ENCODE results near the gene SCNN1A. TPM values are rescaled to one million over a fixed set of nuclear protein-coding genes. Genes with fewer than 3 reads are reported as not detected.
"Not testable (repeated sequence)": the region's sequence is repeated elsewhere in the genome, so short reads cannot be mapped to it uniquely, and the experiment has no call there.

The SCNN1A gene
- total and polyA plus RNA-seq, 5 donors from 2014 or later = 0.09 to 0.86 (median 0.23) TPM

DNA sequence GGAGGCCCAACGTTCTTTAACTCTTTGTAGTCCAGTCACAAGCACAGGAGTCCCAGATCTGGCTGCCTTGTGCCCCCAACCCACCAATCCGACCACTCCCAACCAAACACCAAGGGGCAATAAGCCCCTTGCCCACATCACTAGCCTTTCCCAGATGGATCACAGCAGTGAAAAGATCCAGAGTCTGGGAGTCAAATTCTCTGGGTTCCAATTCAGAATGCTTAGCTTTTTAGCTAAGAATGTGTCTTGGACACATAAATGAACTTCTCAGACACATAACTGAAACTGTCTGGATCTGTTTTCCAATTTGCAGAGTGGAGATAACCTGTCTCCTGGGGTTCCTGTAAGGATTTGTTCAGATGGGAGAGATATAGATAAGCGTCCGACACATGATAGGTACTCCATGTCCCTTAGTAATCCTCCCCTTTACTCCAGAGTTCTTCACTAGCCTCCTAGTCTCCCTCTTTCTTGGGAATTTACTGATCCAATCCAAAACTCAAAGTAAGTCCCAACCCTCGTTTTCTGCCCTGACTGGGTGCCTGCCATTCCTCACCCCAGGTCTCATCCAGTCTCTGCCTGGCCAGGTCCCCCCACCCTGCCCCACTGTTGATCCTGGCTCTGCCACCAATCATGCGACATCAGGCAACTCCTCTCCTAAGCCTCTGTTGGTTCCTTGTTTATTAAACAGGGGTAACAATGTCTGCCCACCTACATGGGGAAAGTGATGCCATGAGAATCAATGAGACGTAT is 33.0 kb downstream of the SCNN1A start:
- H3K27ac ChIP-seq (ENCODE audit: insufficient read depth, low read length, poor library complexity, severe bottlenecking) = peak overlapping the region; percentile 90
- H3K9me3 Mint-ChIP-seq = no peaks in the 10 kb centered on the region
- H3K27me3 ChIP-seq (ENCODE audit: control insufficient read depth, insufficient read depth, low read length) = no peaks in the 10 kb centered on the region
- ATAC-seq (ENCODE audit: low read depth in 2 of 2) = no peak
- no peaks in the 10 kb centered on the region for H3K9me3 ChIP-seq (ENCODE audit: control insufficient read depth in 2 of 2, low read length in 2 of 2)
- peak overlapping the region; percentile 94 for H3K4me3 ChIP-seq (ENCODE audit: low read depth, low read length)
- H3K4me3 Mint-ChIP-seq = no peak overlapping the region
- no peaks in the 10 kb centered on the region for H3K36me3 Mint-ChIP-seq
- H3K4me1 ChIP-seq (ENCODE audit: control insufficient read depth, insufficient read depth, low read length, poor library complexity, severe bottlenecking) = peaks cover 60% of the 10 kb centered on the region
- no peak overlapping the region for H3K27ac Mint-ChIP-seq
- peaks cover 2% of the 10 kb centered on the region for H3K36me3 ChIP-seq (ENCODE audit: control insufficient read depth, insufficient read depth, low read length)
- no peaks in the 10 kb centered on the region for H3K27me3 Mint-ChIP-seq
- no peak for DNase-seq
- H3K4me1 Mint-ChIP-seq = peaks cover 5 to 47% (median 28%) of the 10 kb centered on the region in 4 donors

DNA sequence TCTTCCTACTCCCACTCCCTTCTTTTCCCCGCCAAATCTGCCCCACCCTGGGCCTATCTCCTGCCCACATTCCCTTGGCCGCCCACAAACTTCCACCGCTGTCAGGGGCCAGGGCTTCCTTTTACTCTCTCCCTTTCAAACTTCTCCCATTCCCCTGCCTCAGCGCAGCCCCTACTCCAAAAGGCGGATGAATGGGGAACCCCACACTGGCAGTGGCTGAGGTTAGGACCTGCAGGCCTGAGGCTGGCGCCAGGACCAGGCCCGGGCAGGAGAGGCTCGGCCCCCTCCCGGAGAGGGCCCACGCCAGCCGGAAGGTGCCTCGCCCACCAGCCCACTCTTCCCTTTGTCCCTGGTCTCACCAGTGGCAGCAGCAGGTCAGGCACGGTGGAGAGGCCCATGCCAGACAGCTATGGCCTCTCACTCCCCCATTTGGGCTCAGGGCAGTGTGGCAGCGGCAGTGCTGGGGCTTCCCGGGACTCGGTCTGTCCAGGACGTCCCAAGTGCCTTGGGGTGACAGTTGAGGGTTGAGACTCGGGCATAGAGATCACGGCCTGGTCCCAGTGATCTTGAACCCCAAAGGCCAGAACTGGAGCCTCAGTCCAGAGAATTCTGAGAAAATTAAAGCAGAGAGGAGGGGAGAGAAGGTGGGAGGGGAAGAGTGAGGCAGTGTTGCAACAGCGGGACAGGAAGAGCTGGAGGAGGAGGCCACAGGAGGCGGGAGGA is 33.8 kb downstream of the SCNN1A start, which contains the start of gene TNFRSF1A:
Gene TNFRSF1A (minus strand): TSS at position 660 of the 723 bp plus-strand sequence. CDS start 262 bp downstream, at position 398.
- no peak within 1 kb of the TSS for H3K4me3 Mint-ChIP-seq
- no peaks in the 10 kb centered on the region for H3K9me3 Mint-ChIP-seq
- peaks cover 5 to 42% (median 28%) of the 10 kb centered on the region in 4 donors for H3K4me1 Mint-ChIP-seq
- H3K4me1 ChIP-seq (ENCODE audit: control insufficient read depth, insufficient read depth, low read length, poor library complexity, severe bottlenecking) = peaks cover 68% of the 10 kb centered on the region
- H3K27me3 ChIP-seq (ENCODE audit: control insufficient read depth, insufficient read depth, low read length) = no peaks in the 10 kb centered on the region
- DNase-seq (peak in 2 of 3 donors; percentile 55 to 67), ATAC-seq (ENCODE audit: low read depth in 2 of 2) (peak in 1 of 2 donors; percentile 25)
- H3K4me3 ChIP-seq (ENCODE audit: low read depth, low read length) = peak within 1 kb of the TSS; percentile 94
- peaks cover 2% of the 10 kb centered on the region for H3K36me3 ChIP-seq (ENCODE audit: control insufficient read depth, insufficient read depth, low read length)
- H3K36me3 Mint-ChIP-seq = no peaks in the 10 kb centered on the region
- H3K27ac Mint-ChIP-seq = no peak within 1 kb of the TSS
- no peaks in the 10 kb centered on the region for H3K27me3 Mint-ChIP-seq
- H3K9me3 ChIP-seq (ENCODE audit: control insufficient read depth in 2 of 2, low read length in 2 of 2) = no peaks in the 10 kb centered on the region
- H3K27ac ChIP-seq (ENCODE audit: insufficient read depth, low read length, poor library complexity, severe bottlenecking) = peak within 1 kb of the TSS; percentile 90

DNA sequence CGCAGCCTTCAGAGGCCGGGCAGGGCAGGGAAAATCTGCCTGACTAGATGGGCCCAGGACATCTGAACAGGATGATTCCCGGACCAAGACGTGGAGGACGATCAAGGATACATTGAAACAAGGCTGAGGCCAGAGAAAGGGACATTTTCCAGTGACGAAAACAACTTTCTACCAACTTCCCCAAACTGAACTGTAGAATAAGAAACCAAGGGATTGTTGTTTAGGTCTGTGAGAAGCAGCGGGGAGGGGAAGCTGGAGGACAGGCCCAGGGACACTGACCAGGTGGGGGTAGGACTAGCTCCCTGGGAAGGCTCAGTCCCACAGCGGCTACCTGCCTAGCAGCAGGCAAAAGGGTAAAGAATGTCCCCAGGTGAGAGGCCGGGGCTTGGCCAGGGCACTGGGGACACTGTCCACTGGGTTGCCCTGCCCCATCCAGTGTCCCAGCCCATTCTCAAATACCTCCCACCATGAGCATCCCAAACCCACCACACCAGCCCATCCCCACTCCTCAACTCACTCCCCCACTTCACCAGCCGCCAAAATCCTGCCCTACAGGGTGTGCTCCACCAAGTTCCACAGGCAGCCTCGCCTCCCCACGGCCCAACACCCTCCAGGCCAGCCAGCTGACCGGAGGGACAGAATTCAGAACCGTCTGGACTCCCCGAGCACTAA is 34.5 kb downstream of the SCNN1A start:
- Histone ChIP-seq H3K27ac (ENCODE audit: insufficient read depth, low read length, poor library complexity, severe bottlenecking) (peak overlapping the region; percentile 90), H3K4me1 (ENCODE audit: control insufficient read depth, insufficient read depth, low read length, poor library complexity, severe bottlenecking) (peaks cover 68% of the 10 kb centered on the region), H3K36me3 (ENCODE audit: control insufficient read depth, insufficient read depth, low read length) (peaks cover 2% of the 10 kb centered on the region), H3K4me3 (ENCODE audit: low read depth, low read length) (peak overlapping the region; percentile 94), H3K27me3 (ENCODE audit: control insufficient read depth, insufficient read depth, low read length) (no peaks in the 10 kb centered on the region), H3K9me3 (ENCODE audit: control insufficient read depth in 2 of 2, low read length in 2 of 2) (no peaks in the 10 kb centered on the region)
- Mint-ChIP-seq H3K27me3 (no peaks in the 10 kb centered on the region), H3K4me1 (peaks cover 5 to 42% (median 28%) of the 10 kb centered on the region in 4 donors), H3K27ac (no peak overlapping the region), H3K4me3 (no peak overlapping the region), H3K9me3 (no peaks in the 10 kb centered on the region), H3K36me3 (no peaks in the 10 kb centered on the region)
- DNase-seq = no peak
- ATAC-seq (ENCODE audit: low read depth in 2 of 2) = no peak

DNA sequence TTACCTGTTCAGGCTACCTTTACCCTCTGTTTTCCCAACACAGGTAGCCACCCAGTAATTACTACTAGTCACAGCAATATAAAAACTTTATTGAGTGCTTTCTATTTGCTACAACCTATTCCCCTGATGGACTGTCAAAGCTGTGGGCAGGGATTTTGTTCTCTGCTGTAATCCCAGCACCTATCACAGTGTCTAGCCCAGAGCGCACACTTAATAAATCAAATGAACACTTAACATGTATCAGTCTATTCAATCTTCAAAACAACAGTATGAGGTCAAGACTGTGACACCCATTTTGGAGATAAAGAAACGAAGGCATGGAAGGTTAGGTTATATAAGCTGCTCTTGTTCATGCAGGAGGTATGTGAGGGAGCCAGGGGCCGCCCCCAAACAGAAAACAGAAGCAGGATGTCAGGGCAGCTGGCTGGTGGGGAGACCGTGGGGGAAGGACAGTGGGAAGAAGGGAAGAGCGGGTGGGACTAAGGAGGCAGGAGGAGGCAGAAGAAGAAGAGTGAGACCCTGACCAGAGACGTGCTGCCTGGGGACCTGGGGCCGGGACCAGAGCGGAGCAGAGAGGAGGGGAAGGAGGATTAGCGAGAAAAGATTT is 35.2 kb downstream of the SCNN1A start:
- peaks cover 68% of the 10 kb centered on the region for H3K4me1 ChIP-seq (ENCODE audit: control insufficient read depth, insufficient read depth, low read length, poor library complexity, severe bottlenecking)
- H3K4me1 Mint-ChIP-seq = peaks cover 4 to 42% (median 27%) of the 10 kb centered on the region in 4 donors

DNA sequence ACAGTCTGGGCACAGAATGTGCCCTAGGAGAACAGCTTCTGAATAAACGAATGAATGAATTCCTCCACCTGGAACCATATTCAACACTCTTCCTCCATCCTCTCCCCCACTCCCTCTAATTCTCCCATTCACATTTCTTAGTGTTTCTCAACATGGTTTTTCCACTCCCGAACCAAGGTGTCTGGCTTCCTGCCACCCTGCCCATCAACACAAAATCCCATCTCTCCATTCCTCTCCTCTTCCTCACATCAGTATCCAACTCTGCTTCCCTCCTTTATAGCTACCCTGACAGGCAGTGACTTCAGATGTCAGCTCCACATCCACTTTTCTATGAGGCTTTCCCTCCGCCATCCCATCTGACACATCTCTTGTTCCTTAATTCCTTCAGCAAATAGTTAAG is 36.4 kb downstream of the SCNN1A start:
- Mint-ChIP-seq H3K27ac (no peak overlapping the region), H3K4me1 (peaks cover 4 to 50% (median 29%) of the 10 kb centered on the region in 4 donors), H3K27me3 (no peaks in the 10 kb centered on the region), H3K9me3 (no peaks in the 10 kb centered on the region), H3K4me3 (no peak overlapping the region), H3K36me3 (peaks cover 4% of the 10 kb centered on the region)
- peak overlapping the region; percentile 90 for H3K27ac ChIP-seq (ENCODE audit: insufficient read depth, low read length, poor library complexity, severe bottlenecking)
- H3K36me3 ChIP-seq (ENCODE audit: control insufficient read depth, insufficient read depth, low read length) = peaks cover 11% of the 10 kb centered on the region
- H3K27me3 ChIP-seq (ENCODE audit: control insufficient read depth, insufficient read depth, low read length) = no peaks in the 10 kb centered on the region
- no peak for ATAC-seq (ENCODE audit: low read depth in 2 of 2)
- DNase-seq = no peak
- H3K9me3 ChIP-seq (ENCODE audit: control insufficient read depth in 2 of 2, low read length in 2 of 2) = no peaks in the 10 kb centered on the region
- peaks cover 73% of the 10 kb centered on the region for H3K4me1 ChIP-seq (ENCODE audit: control insufficient read depth, insufficient read depth, low read length, poor library complexity, severe bottlenecking)
- peak overlapping the region; percentile 94 for H3K4me3 ChIP-seq (ENCODE audit: low read depth, low read length)

More for the DNA sequence above, 35.2 kb downstream of the SCNN1A start:
- Histone ChIP-seq H3K27ac (ENCODE audit: insufficient read depth, low read length, poor library complexity, severe bottlenecking) (peak overlapping the region; percentile 90), H3K4me3 (ENCODE audit: low read depth, low read length) (peak overlapping the region; percentile 94), H3K36me3 (ENCODE audit: control insufficient read depth, insufficient read depth, low read length) (peaks cover 2% of the 10 kb centered on the region), H3K9me3 (ENCODE audit: control insufficient read depth in 2 of 2, low read length in 2 of 2) (no peaks in the 10 kb centered on the region), H3K27me3 (ENCODE audit: control insufficient read depth, insufficient read depth, low read length) (no peaks in the 10 kb centered on the region)
- Mint-ChIP-seq H3K27ac (no peak overlapping the region), H3K27me3 (no peaks in the 10 kb centered on the region), H3K4me3 (no peak overlapping the region), H3K36me3 (peaks cover 3% of the 10 kb centered on the region), H3K9me3 (no peaks in the 10 kb centered on the region)
- DNase-seq (peak in 2 of 3 donors; percentile 58 to 63), ATAC-seq (ENCODE audit: low read depth in 2 of 2) (peak; percentile 7 to 9)

DNA sequence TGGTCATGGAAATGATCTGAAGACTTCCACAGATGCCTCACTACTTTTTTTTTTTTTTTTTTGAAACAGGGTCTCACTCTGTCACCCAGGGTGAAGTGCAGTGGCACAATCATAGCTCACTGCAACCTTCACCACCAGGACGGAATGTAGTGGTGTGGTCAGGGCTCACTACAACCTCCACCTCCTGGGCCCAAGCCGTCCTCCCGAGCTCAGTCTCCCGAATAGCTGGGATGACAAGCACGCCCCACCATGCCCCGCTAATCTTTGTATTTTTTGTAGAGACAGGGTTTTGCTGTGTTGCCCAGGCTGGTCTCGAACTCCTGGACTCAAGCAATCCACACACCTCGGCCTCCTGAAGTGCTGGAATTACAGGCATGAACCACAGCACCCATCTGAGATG is 36.8 kb downstream of the SCNN1A start:
- not testable (repeated sequence) for H3K9me3 ChIP-seq (ENCODE audit: control insufficient read depth in 2 of 2, low read length in 2 of 2); H3K27ac Mint-ChIP-seq; DNase-seq; H3K36me3 Mint-ChIP-seq; H3K4me3 Mint-ChIP-seq; H3K27me3 Mint-ChIP-seq; H3K9me3 Mint-ChIP-seq; ATAC-seq (ENCODE audit: low read depth in 2 of 2); H3K27me3 ChIP-seq (ENCODE audit: control insufficient read depth, insufficient read depth, low read length)
- peak overlapping the region; percentile 90 for H3K27ac ChIP-seq (ENCODE audit: insufficient read depth, low read length, poor library complexity, severe bottlenecking)
- peaks cover 4 to 52% (median 29%) of the 10 kb centered on the region in 4 donors for H3K4me1 Mint-ChIP-seq
- H3K4me1 ChIP-seq (ENCODE audit: control insufficient read depth, insufficient read depth, low read length, poor library complexity, severe bottlenecking) = peaks cover 73% of the 10 kb centered on the region
- H3K4me3 ChIP-seq (ENCODE audit: low read depth, low read length) = peak overlapping the region; percentile 94
- H3K36me3 ChIP-seq (ENCODE audit: control insufficient read depth, insufficient read depth, low read length) = peaks cover 15% of the 10 kb centered on the region

DNA sequence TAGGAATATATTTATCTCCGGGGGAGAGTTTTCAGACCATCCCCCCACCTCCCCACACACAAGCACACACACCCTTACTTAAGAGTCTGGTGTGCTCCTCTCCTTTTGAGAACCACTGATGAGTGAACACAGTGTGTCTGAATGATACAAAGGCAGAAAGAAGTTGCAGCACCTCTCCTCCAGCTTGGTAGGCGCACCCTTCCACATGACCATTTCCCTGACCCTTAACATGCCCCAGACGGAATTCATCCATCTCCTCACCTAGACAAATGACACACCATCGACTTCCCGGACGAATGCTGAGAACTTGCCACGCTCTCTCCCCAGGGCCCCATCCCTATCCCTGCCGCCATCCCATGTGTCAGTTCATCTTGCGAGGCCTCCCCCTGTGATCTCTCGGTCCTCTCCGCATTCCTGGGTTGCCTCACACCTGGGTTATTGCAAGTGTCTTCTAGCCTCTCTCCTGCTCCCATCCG is 37.4 kb downstream of the SCNN1A start:
- Histone ChIP-seq H3K27me3 (ENCODE audit: control insufficient read depth, insufficient read depth, low read length) (no peaks in the 10 kb centered on the region), H3K4me3 (ENCODE audit: low read depth, low read length) (peak overlapping the region; percentile 94), H3K4me1 (ENCODE audit: control insufficient read depth, insufficient read depth, low read length, poor library complexity, severe bottlenecking) (peaks cover 74% of the 10 kb centered on the region), H3K9me3 (ENCODE audit: control insufficient read depth in 2 of 2, low read length in 2 of 2) (no peaks in the 10 kb centered on the region), H3K27ac (ENCODE audit: insufficient read depth, low read length, poor library complexity, severe bottlenecking) (peak overlapping the region; percentile 90), H3K36me3 (ENCODE audit: control insufficient read depth, insufficient read depth, low read length) (peaks cover 20% of the 10 kb centered on the region)
- H3K36me3 Mint-ChIP-seq = peaks cover 11% of the 10 kb centered on the region
- H3K27ac Mint-ChIP-seq = no peak overlapping the region
- ATAC-seq (ENCODE audit: low read depth in 2 of 2) (no peak), DNase-seq (peak in 1 of 3 donors; percentile 55)
- H3K27me3 Mint-ChIP-seq = no peaks in the 10 kb centered on the region
- no peak overlapping the region for H3K4me3 Mint-ChIP-seq
- H3K4me1 Mint-ChIP-seq = peaks cover 4 to 52% (median 29%) of the 10 kb centered on the region in 4 donors
- no peaks in the 10 kb centered on the region for H3K9me3 Mint-ChIP-seq

Data from CD4-positive, CD25-positive, alpha-beta regulatory T cell (primary cell).